HEK293T (cell line): ENCODE data around the gene CHIC2.

Source experiments
- BHLHE40 ChIP-seq: fragments of 450-650 bp; IDR thresholded peaks from 2 replicates; pipeline ENCODE4 v1.6.1; 2016; ENCODE audit warnings: mild to moderate bottlenecking, moderate library complexity, borderline replicate concordance
- HDGF ChIP-seq: fragments of 450-650 bp; IDR thresholded peaks from 2 replicates; pipeline ENCODE4 v1.6.1; 2017; ENCODE audit warnings: antibody characterized with exemption, borderline replicate concordance
- NFRKB ChIP-seq: fragments of 450-650 bp; IDR thresholded peaks from 2 replicates; pipeline ENCODE4 v1.6.1; 2016; ENCODE audit warnings: mild to moderate bottlenecking, moderate library complexity
- SP1 ChIP-seq: fragments of 450-650 bp; IDR thresholded peaks from 2 replicates; pipeline ENCODE4 v1.6.1; 2017
- TARDBP ChIP-seq: fragments of 450-650 bp; IDR thresholded peaks from 2 replicates; pipeline ENCODE4 v1.6.1; 2016

- TF ChIP-seq BHLHE40 (no peak), NFRKB (no peak), HDGF (no peak), TARDBP (no peak), SP1 (no peak)
Observed at GRCh38 chr4:53997898-53998297, 66.5 kb downstream of the CHIC2 start.
